RWPE2 (cell line): Measurements from ENCODE around the gene ZNRF3.

ENCODE experiments used
- ATAC-seq: fragments of 200-7000 bp; cut with Tn5 transposase; 3 replicates; pipeline ENCODE4 v1.9.1; 2021; ENCODE audit warnings: low read depth
- DNase-seq: peaks from one replicate; pipeline ENCODE4 v3.0.0-alpha.2; 2020; ENCODE audit warnings: low spot score
- H3K27ac ChIP-seq: fragments of 450-650 bp; 2 replicates; pipeline ENCODE4 v1.5.1; 2017; ENCODE audit warnings: mild to moderate bottlenecking; ENCODE audit not compliant: poor library complexity, severe bottlenecking
- H3K27me3 ChIP-seq: fragments of 250-450 bp; sonication (Bioruptor Pico); 2 replicates; pipeline ENCODE4 v1.5.1; 2021; ENCODE audit warnings: mild to moderate bottlenecking, moderate library complexity; ENCODE audit not compliant: insufficient read depth, poor library complexity, severe bottlenecking
- H3K36me3 ChIP-seq: fragments of 250-450 bp; sonication (Bioruptor Pico); 2 replicates; pipeline ENCODE4 v1.5.1; 2020; ENCODE audit warnings: low read depth, mild to moderate bottlenecking, moderate library complexity
- H3K4me1 ChIP-seq: fragments of 250-450 bp; sonication (Bioruptor Pico); 2 replicates; pipeline ENCODE4 v1.5.1; 2021; ENCODE audit warnings: mild to moderate bottlenecking, moderate library complexity; ENCODE audit not compliant: insufficient read depth, poor library complexity, severe bottlenecking
- H3K4me3 ChIP-seq: fragments of 250-450 bp; sonication (Bioruptor Pico); 2 replicates; pipeline ENCODE4 v1.5.1; 2021; ENCODE audit warnings: mild to moderate bottlenecking, moderate library complexity; ENCODE audit not compliant: severe bottlenecking
- H3K9me3 ChIP-seq: fragments of 250-450 bp; sonication (Bioruptor Pico); 2 replicates; pipeline ENCODE4 v1.5.1; 2021; ENCODE audit warnings: mild to moderate bottlenecking, moderate library complexity; ENCODE audit not compliant: severe bottlenecking
- CTCF ChIP-seq: fragments of 450-650 bp; IDR thresholded peaks from one replicate; pipeline ENCODE4 v1.5.1; 2017; ENCODE audit warnings: mild to moderate bottlenecking, moderate library complexity; ENCODE audit not compliant: poor library complexity, severe bottlenecking

ZNRF3 gene

GRCh38 chr22:28915969-28916368, 32.6 kb downstream of the ZNRF3 start:
- H3K9me3 ChIP-seq: no peaks in the 10 kb centered on the region
- H3K27ac ChIP-seq: no peak overlapping the region
- ATAC-seq (no peak), DNase-seq (no peak)
- TF ChIP-seq CTCF: no peak
- no peak overlapping the region for H3K4me3 ChIP-seq
- no peaks in the 10 kb centered on the region for H3K27me3 ChIP-seq
- no peaks in the 10 kb centered on the region for H3K36me3 ChIP-seq
- peaks cover 8% of the 10 kb centered on the region for H3K4me1 ChIP-seq

GRCh38 chr22:28917747-28918549, 34.6 kb downstream of the ZNRF3 start:
- no peak for TF ChIP-seq CTCF
- no peak for DNase-seq
- no peak overlapping the region for H3K4me3 ChIP-seq
- ATAC-seq: no peak
- H3K27me3 ChIP-seq: no peaks in the 10 kb centered on the region
- no peaks in the 10 kb centered on the region for H3K9me3 ChIP-seq
- no peak overlapping the region for H3K27ac ChIP-seq
- H3K36me3 ChIP-seq: no peaks in the 10 kb centered on the region
- H3K4me1 ChIP-seq: no peaks in the 10 kb centered on the region

- Histone ChIP-seq H3K4me1 (no peaks in the 10 kb centered on the region), H3K27me3 (no peaks in the 10 kb centered on the region), H3K4me3 (no peak overlapping the region), H3K27ac (no peak overlapping the region), H3K9me3 (no peaks in the 10 kb centered on the region), H3K36me3 (no peaks in the 10 kb centered on the region)
- TF ChIP-seq CTCF: no peak
- DNase-seq (no peak), ATAC-seq (no peak)
These were observed 35.3 kb downstream of the ZNRF3 start for GRCh38 chr22:28918550-28919271.

- Histone ChIP-seq H3K9me3 (no peaks in the 10 kb centered on the region), H3K4me3 (no peak overlapping the region), H3K4me1 (no peaks in the 10 kb centered on the region), H3K27ac (no peak overlapping the region), H3K36me3 (no peaks in the 10 kb centered on the region), H3K27me3 (no peaks in the 10 kb centered on the region)
- no peak for DNase-seq
- no peak for ATAC-seq
- TF ChIP-seq CTCF: no peak
These were observed 37.6 kb downstream of the ZNRF3 start for GRCh38 chr22:28920757-28921584.
